Brain microvascular endothelial cell (primary cell): ENCODE data around the gene BCAS1.

Experiments used
- DNase-seq: peaks from one replicate; pipeline ENCODE4 v3.0.0-alpha.2; 2020
- H3K27ac ChIP-seq: fragments of 250-450 bp; sonication (Bioruptor Pico); 2 replicates; pipeline ENCODE4 v1.5.1; 2020; ENCODE audit warnings: mild to moderate bottlenecking, moderate library complexity
- H3K27me3 ChIP-seq: fragments of 250-450 bp; sonication (Bioruptor Pico); replicated peaks from 2 replicates; pipeline ENCODE4 v1.5.1; 2020; ENCODE audit warnings: mild to moderate bottlenecking
- H3K36me3 ChIP-seq: fragments of 250-450 bp; sonication (Bioruptor Pico); replicated peaks from 2 replicates; pipeline ENCODE4 v1.5.1; 2020; ENCODE audit warnings: mild to moderate bottlenecking
- H3K4me3 ChIP-seq: 2 replicates; pipeline ENCODE4 v1.5.1; 2011; ENCODE audit warnings: low read depth, mild to moderate bottlenecking, control low read depth, low read length, moderate library complexity
- in situ Hi-C: cut with HindIII; loops from 2 replicates; pipeline ENCODE4 v1.10.0; 2017; ENCODE audit warnings: low sequenced_read_pairs, low pct_ligation_motif_present
- TF ChIP-seq, protein P1 (sequence below): IDR thresholded peaks from 2 replicates; pipeline ENCODE4 v1.5.1; 2011; ENCODE audit warnings: low read depth, mild to moderate bottlenecking, moderate library complexity, low read length, control low read depth, inconsistent platforms; ENCODE audit errors: missing control alignments

BCAS1 gene

DNA sequence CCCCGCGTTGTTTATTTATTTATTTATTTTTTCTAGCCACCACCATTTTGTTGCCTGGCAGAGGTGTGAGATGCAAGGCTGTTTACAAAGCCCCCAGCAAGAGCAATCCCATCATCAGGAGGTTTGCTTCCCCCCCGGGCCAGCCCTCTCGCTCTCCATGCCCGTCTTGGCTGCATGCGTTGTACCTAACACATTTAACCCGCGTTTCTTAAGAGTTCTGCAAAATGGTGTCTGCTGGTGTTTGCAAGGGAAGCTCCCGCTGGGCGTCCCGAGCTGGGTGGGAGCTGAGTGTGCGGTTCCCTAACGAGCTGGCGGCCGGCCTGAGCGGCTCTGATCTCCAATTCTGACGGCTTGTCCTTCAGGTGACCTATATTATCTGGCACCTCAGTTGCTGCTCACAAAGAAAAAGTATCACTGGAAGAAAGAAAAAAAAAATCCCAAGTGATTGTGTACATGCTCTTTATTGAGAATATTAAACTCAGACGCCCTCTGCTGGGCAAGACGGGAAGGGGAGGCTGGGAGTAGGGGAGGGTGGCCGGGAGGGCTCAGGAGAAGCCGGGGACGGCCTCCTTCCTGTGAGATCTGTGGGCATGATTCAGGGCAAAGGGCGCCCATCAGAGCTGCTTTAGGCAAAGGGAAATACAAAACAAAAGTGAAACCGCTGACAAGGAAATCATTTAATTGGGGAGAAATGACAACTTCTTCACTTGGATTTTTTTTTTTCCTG, 154.8 kb downstream of the BCAS1 start:
- peak overlapping the region; percentile 84 for H3K27ac ChIP-seq
- peak overlapping the region; percentile 61 for H3K4me3 ChIP-seq
- in situ Hi-C loops, result no loop called here
- no peaks in the 10 kb centered on the region for H3K27me3 ChIP-seq
- no peaks in the 10 kb centered on the region for H3K36me3 ChIP-seq
- peak; percentile 95 for DNase-seq
- TF ChIP-seq, protein P1, sequence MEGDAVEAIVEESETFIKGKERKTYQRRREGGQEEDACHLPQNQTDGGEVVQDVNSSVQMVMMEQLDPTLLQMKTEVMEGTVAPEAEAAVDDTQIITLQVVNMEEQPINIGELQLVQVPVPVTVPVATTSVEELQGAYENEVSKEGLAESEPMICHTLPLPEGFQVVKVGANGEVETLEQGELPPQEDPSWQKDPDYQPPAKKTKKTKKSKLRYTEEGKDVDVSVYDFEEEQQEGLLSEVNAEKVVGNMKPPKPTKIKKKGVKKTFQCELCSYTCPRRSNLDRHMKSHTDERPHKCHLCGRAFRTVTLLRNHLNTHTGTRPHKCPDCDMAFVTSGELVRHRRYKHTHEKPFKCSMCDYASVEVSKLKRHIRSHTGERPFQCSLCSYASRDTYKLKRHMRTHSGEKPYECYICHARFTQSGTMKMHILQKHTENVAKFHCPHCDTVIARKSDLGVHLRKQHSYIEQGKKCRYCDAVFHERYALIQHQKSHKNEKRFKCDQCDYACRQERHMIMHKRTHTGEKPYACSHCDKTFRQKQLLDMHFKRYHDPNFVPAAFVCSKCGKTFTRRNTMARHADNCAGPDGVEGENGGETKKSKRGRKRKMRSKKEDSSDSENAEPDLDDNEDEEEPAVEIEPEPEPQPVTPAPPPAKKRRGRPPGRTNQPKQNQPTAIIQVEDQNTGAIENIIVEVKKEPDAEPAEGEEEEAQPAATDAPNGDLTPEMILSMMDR, result peak; percentile 89

DNA sequence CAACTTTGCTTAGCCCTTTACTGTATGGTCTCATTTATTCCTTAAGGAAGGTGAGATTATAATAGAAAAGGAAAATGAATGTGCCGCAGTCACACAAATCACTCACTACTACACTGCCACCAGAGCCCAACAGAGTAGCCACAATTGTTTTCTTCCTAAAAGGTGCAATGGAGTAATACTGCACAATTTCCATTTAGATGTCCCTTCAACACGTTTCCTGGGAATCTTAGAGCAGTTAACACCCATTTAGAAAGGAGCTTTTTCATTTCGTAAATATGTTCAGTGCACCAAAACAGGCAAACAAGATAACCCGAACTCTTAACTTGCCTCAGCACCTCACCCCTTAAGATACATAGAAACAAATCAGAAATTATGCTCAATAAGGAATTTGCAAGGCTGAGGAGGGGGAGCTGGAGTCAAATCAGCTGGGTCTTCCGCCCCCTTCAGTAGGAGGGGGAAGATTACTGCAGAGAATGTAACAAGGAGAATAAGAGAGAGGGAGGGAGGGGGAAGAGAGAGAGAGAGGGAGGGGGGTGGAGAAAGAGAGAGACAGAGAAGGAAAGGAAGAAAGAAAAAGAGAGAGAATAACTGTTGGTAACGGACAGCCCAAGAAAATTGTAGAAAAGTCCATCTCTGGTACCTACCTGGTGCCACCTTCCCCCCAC, 155.5 kb downstream of the BCAS1 start:
- Histone ChIP-seq H3K36me3 (no peaks in the 10 kb centered on the region), H3K4me3 (peak overlapping the region; percentile 61), H3K27ac (peak overlapping the region; percentile 78), H3K27me3 (no peaks in the 10 kb centered on the region)
- in situ Hi-C loops, result no loop called here
- TF ChIP-seq, protein P1, result peak; percentile 32
- no peak for DNase-seq

DNA sequence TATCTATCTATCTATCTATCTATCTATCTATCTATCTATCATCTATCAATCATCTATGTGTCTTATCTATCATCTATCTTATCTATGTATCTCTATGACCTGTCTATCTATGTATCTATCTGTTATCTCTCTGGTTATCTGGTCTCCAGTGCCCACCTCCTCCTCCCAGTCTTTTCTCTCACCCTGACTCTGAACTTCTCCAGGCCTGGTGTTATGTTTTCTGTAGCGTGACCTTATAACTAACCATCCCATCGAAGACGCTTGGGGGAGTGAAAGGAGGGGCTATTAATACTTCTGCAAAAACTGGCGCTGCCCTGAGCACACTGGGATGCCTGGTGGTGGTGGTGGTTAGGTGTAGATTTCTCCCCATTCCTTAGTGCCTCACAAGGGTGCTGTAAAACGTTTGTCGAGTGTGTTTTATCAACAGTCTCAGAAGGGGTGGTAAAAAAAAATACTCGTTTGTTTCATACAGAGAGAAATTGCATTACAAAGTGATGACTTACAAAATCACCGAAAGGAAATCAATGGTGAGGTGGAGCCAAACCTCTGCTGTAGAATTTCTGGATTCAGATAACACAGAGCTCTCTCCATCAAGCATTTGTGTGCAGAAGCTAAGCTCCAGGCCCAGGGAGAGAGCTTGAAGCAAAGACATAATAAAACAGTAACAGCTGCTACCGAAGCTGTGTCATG, 156.2 kb downstream of the BCAS1 start:
- in situ Hi-C loops, result no loop called here
- H3K27ac ChIP-seq, result peak overlapping the region; percentile 78
- no peaks in the 10 kb centered on the region for H3K36me3 ChIP-seq
- no peak for DNase-seq
- H3K27me3 ChIP-seq, result no peaks in the 10 kb centered on the region
- TF ChIP-seq, protein P1, result peak; percentile 46
- H3K4me3 ChIP-seq, result no peak overlapping the region

DNA sequence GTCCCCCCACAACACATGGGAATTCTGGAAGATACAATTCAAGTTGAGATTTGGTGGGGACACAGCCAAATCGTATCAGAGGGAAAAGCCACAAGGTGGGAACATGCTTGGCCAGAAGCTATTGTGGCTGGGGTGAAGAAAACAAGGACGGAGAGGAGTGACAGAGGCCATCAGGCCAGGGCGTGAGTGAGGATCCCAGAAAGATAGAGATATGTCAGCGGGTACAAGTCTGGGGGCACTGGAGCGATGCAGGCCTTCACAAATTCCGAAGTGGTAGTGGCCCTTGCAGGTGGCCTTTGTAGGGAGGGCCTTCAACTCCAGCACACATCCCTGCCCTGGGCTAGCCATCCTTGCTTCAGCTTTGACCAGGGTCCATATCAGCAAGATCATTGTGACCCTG, 159.1 kb downstream of the BCAS1 start:
- no peak overlapping the region for H3K4me3 ChIP-seq
- H3K27me3 ChIP-seq, result no peaks in the 10 kb centered on the region
- no peak overlapping the region for H3K27ac ChIP-seq
- H3K36me3 ChIP-seq, result no peaks in the 10 kb centered on the region
- TF ChIP-seq, protein P1, result no peak
- no peak for DNase-seq
- in situ Hi-C loops, result no loop called here

DNA sequence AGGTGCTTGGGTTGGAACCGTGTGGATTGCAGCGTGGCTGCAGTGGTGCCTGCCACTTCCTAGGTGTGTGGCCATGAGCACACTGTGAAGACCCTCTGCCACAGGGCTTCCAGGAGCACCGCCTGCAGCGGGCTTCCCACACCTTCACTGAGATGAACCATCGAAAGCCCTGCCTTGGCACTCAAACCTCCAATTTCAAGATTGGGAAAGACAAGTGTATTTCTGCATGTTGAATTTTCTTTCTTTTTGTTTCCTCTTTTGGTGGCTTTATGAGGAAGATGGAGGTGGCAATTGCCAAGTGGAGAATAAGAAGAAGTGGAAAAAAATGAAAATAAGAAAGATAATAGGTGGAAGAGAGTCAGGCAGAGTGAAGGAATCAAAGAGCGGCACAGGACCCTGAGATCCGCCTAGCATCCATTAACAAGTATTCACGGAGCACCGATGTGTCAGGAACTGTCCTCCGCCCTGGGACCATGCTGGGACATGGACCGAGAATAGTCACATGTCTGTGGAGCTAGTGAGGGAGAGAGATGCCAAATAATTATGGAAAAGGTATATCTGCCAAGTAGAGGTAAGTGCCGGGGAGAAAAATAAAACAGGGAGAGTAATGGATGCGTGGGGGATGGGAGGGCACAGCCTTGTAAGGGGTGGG, 159.9 kb downstream of the BCAS1 start:
- TF ChIP-seq, protein P1, result no peak
- H3K36me3 ChIP-seq, result no peaks in the 10 kb centered on the region
- H3K27me3 ChIP-seq, result no peaks in the 10 kb centered on the region
- no peak overlapping the region for H3K4me3 ChIP-seq
- DNase-seq, result no peak
- no peak overlapping the region for H3K27ac ChIP-seq
- in situ Hi-C loops, result no loop called here
